Spleen (tissue), 11 donors: ENCODE measurements around the gene PARP14. TPM values are rescaled to one million over a fixed set of nuclear protein-coding genes. Genes with fewer than 3 reads are reported as not detected.

ENCODE experiments used
- DNase-seq: peaks from one replicate; pipeline ENCODE4 v3.0.0-alpha.2; 2020
- H3K27ac ChIP-seq, 8 donors: fragments of 200-600 bp; sonication (generic) in 7 of 8; 1 replicate in 4 of 8; 2 replicates in 4 of 8; pipeline versions ENCODE4 v1.5.0 to v1.8.0; 2016 to 2021; ENCODE audit warnings: inconsistent platforms in 4 of 8, mild to moderate bottlenecking in 4 of 8, moderate library complexity in 1 of 8
- H3K27me3 ChIP-seq, 7 donors: fragments of 200-600 bp; sonication (generic) in 6 of 7; replicated peaks in 1 of 7; 1 replicate in 4 of 7; 2 replicates in 3 of 7; pipeline versions ENCODE4 v1.5.0 to v1.8.0; 2016 to 2021; ENCODE audit warnings: inconsistent platforms in 3 of 7, mild to moderate bottlenecking in 1 of 7
- H3K36me3 ChIP-seq, 6 donors: fragments of 200-600 bp; sonication (generic) in 5 of 6; 1 replicate in 4 of 6; 2 replicates in 2 of 6; pipeline versions ENCODE4 v1.5.0 to v1.8.0; 2016 to 2021; ENCODE audit warnings: inconsistent platforms in 2 of 6
- H3K4me1 ChIP-seq, 6 donors: fragments of 200-600 bp; sonication (generic) in 5 of 6; 1 replicate in 3 of 6; 2 replicates in 3 of 6; pipeline versions ENCODE4 v1.5.0 to v1.8.0; 2016 to 2021; ENCODE audit warnings: inconsistent platforms in 3 of 6
- H3K4me3 ChIP-seq, 8 donors: fragments of 200-600 bp; sonication (generic) in 7 of 8; 1 replicate in 4 of 8; 2 replicates in 4 of 8; pipeline versions ENCODE4 v1.5.0 to v1.8.0; 2016 to 2021; ENCODE audit warnings: inconsistent platforms in 4 of 8, mild to moderate bottlenecking in 4 of 8, moderate library complexity in 2 of 8
- H3K9me3 ChIP-seq, 8 donors: fragments of 200-600 bp; sonication (generic) in 7 of 8; 1 replicate in 4 of 8; 2 replicates in 4 of 8; pipeline versions ENCODE4 v1.5.0 to v1.8.0; 2016 to 2021; ENCODE audit warnings: inconsistent platforms in 4 of 8
- POLR2A ChIP-seq, 3 donors: fragments of 450-650 bp; IDR thresholded peaks; one replicate each; pipeline ENCODE4 v1.5.1; 2017; ENCODE audit warnings: antibody characterized with exemption in 3 of 3, mild to moderate bottlenecking in 1 of 3
- POLR2AphosphoS5 ChIP-seq, 3 donors: sonication (generic); formaldehyde crosslinking; IDR thresholded peaks; one replicate each; pipeline ENCODE4 v1.5.1; 2017; ENCODE audit warnings: antibody characterized with exemption in 3 of 3
- WGBS, 5 donors: extraction: QIAGEN DNeasy Blood & Tissue Kit in 3 of 5; methylation state at CpG; one replicate each; pipeline versions ENCODE4 v1.1.5 to v1.1.7; 2013 to 2018; 5-methylcytosine and 5-hydroxymethylcytosine counted together
- intact Hi-C: fragments of 100-400 bp; cut with DNase I; formaldehyde crosslinking; loops from one replicate; pipeline ENCODE4 v1.15.0; 2023; ENCODE audit warnings: low total_unique reads
- polyA plus RNA-seq, 3 donors: library from polyadenylated mRNA; stranded (reverse); fragments of 200-250 nt; gene quantifications; one replicate each; pipeline ENCODE4 v1.2.1, GENCODE V29; 2013
- total RNA-seq, 7 donors: library from RNA; depleted of rRNA in 3 of 7; stranded (reverse); fragments of >200 nt in 3 of 7; fragmentation: NEBNext Ultra II Directional in 4 of 7; extraction: Animal tissue kit (Norgen Biotek cat#: 25700) in 4 of 7; gene quantifications; one replicate each; pipeline versions ENCODE4 v1.1.0 to v1.2.1, GENCODE V29; 2016 to 2021
- TF ChIP-seq, protein P1 (sequence below), 11 experiments: fragments of 200-600 bp in 7 of 11; fragments of 450-650 bp in 4 of 11; sonication (generic) in 4 of 11; IDR thresholded peaks in 8 of 11; conservative IDR thresholded peaks in 3 of 11; 1 replicate in 7 of 11; 2 replicates in 4 of 11; pipeline versions ENCODE4 v1.4.0 to v1.8.0; 2016 to 2021; ENCODE audit warnings: antibody characterized with exemption in 11 of 11, inconsistent platforms in 4 of 11, mild to moderate bottlenecking in 1 of 11
- donor health status: healthy with polysubstance abuse.
- donor health status: DM: no; HTN: no; CAD: no; lungs with moderate emphysema.
- donor health status: DM: no; HTN: no; CAD: no.
- donor health status: Bipolar disorder and iron deficiency.
- donor health status: healthy.
- donor health status: DM: no; HTN: no; CAD: no.
- donor health status: DM: yes; HTN: yes; CAD: no.

PARP14 gene
- total and polyA plus RNA-seq, 10 donors: 17.4 to 187 (median 153) TPM

DNA sequence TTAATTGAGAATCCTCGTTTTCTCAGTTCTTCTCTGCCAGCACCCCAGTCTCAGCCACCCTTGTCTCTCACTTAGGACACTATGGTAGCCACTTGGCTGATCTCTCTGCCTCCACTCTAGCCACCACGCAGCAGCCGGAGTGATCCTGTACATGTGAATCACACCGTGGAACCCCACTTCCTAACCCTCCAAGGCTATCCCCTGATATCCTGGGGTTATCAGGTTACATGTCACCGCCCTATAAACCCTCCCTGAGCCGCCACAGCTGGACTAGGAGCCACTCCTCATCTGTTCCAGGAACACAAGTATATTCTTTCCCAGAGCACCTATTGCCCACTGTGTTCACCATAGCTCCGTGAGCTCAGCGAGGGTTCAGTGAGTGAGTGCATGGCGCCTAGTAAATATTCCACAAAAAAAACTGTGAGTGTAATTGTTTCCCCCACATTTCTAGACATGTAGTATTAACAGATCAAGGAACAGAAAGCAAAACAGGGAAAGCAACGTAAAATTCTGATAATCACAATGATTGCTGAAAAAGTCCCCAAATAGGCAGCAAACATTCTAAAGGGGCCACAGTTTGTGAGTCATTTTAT, 661 bp upstream of the PARP14 start:
- H3K27me3 ChIP-seq: no peaks in the 10 kb centered on the region
- peak overlapping the region; percentile 68 to 94 (median 81) for H3K4me3 ChIP-seq
- DNase-seq: peak; percentile 76
- TF ChIP-seq, protein P1, sequence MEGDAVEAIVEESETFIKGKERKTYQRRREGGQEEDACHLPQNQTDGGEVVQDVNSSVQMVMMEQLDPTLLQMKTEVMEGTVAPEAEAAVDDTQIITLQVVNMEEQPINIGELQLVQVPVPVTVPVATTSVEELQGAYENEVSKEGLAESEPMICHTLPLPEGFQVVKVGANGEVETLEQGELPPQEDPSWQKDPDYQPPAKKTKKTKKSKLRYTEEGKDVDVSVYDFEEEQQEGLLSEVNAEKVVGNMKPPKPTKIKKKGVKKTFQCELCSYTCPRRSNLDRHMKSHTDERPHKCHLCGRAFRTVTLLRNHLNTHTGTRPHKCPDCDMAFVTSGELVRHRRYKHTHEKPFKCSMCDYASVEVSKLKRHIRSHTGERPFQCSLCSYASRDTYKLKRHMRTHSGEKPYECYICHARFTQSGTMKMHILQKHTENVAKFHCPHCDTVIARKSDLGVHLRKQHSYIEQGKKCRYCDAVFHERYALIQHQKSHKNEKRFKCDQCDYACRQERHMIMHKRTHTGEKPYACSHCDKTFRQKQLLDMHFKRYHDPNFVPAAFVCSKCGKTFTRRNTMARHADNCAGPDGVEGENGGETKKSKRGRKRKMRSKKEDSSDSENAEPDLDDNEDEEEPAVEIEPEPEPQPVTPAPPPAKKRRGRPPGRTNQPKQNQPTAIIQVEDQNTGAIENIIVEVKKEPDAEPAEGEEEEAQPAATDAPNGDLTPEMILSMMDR (IDR thresholded peaks at IDR 0.05 in 8 of 11, conservative IDR thresholded peaks at IDR 0.05 in 3 of 11): no peak
- TF ChIP-seq POLR2AphosphoS5 (IDR thresholded peaks at IDR 0.05) (no peak), POLR2A (IDR thresholded peaks at IDR 0.05) (no peak)
- no peaks in the 10 kb centered on the region for H3K36me3 ChIP-seq
- peaks cover 44 to 65% (median 57%) of the 10 kb centered on the region in 6 donors for H3K4me1 ChIP-seq
- H3K27ac ChIP-seq: peak overlapping the region; percentile 94 to 99 (median 96)
- H3K9me3 ChIP-seq: peaks cover 0 to 9% (median 0%) of the 10 kb centered on the region in 8 donors
- 19 to 52% (median 37%) methylated on average over 10 of the region's 10 CpGs for WGBS, 5 donors
- intact Hi-C loops: loop anchor here (2.0 to 10.0 kb wide), 2 partner anchors 117 to 275 kb away; no protein-coding TSS in a partner anchor

DNA sequence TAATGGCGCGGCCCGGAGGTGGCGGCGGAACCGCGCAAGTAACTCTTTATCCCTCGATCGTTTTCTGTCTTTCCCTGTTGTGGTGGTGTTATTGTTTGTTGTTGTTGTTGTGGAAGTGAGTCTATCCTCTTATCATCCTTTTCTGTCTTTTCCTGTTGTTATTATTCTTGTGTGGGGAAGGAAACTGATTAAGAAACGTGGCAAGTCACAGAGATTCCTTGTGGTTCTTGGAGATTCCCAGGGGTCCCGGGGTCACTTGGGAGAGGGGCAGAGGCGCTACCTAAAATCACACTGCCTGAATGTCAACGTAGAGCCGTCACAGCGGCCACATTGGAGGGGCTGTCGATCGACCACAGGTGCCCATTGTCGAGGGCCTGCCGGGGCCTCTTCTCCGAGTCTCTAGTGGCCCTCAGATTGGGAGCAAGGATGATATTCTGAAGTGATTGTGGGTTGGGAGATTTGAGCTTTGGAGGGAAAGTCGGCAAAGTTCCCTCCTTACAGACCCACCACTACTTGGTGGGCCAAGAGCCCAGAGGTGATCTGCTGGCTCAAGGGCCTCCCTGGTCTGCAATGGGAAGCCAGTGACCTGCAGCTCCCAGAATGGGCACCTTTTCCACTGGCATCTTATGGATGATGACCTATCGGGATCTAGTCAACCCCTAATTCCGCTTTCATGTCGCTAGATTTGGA, 790 bp downstream of the PARP14 start:
- no peaks in the 10 kb centered on the region for H3K36me3 ChIP-seq
- peak overlapping the region; percentile 94 to 99 (median 96) for H3K27ac ChIP-seq
- peaks cover 44 to 70% (median 60%) of the 10 kb centered on the region in 6 donors for H3K4me1 ChIP-seq
- no peaks in the 10 kb centered on the region for H3K27me3 ChIP-seq
- WGBS, 5 donors: 10 to 18% (median 11%) methylated on average over 20 to 24 of the region's 24 CpGs
- DNase-seq: peak; percentile 79
- TF ChIP-seq POLR2A (IDR thresholded peaks at IDR 0.05): no peak
- no peak for TF ChIP-seq POLR2AphosphoS5 (IDR thresholded peaks at IDR 0.05)
- TF ChIP-seq, protein P1 (IDR thresholded peaks at IDR 0.05 in 8 of 11, conservative IDR thresholded peaks at IDR 0.05 in 3 of 11): no peak
- no peaks in the 10 kb centered on the region for H3K9me3 ChIP-seq
- peak overlapping the region; percentile 68 to 94 (median 81) for H3K4me3 ChIP-seq
- intact Hi-C loops: no loop called here

DNA sequence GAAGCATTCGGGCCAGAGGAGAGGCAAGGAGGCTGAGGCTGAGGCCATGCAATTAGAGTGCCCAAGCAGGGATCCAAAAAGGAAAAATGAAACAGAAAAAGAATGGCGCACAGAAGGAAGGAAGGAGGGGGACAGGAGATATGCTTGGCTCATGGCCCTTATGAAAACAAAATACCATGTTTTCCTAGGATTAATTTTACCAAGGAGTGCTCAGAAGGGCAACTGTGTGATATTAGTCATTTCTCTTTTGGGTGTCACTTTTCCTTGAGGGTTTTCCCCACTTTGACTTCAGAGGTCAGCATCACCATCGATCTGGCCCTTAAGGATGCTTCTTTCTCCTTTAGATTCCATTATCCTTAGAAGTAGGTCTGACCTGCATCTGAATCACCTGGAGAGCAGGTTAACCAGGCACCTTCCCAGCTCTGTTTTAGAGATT, 1.4 kb downstream of the PARP14 start:
- no peaks in the 10 kb centered on the region for H3K36me3 ChIP-seq
- H3K9me3 ChIP-seq: no peaks in the 10 kb centered on the region
- peak overlapping the region; percentile 94 to 99 (median 96) for H3K27ac ChIP-seq
- TF ChIP-seq, protein P1 (IDR thresholded peaks at IDR 0.05 in 8 of 11, conservative IDR thresholded peaks at IDR 0.05 in 3 of 11): no peak
- TF ChIP-seq POLR2A (IDR thresholded peaks at IDR 0.05) (no peak), POLR2AphosphoS5 (IDR thresholded peaks at IDR 0.05) (no peak)
- no peak for DNase-seq
- H3K4me1 ChIP-seq: peaks cover 45 to 70% (median 63%) of the 10 kb centered on the region in 6 donors
- no peaks in the 10 kb centered on the region for H3K27me3 ChIP-seq
- intact Hi-C loops: no loop called here
- H3K4me3 ChIP-seq: peak overlapping the region; percentile 68 to 94 (median 81)
- WGBS, 5 donors: 35 to 49% (median 39%) methylated on average over 3 of the region's 3 CpGs
